Mesendoderm (in vitro differentiated cells): ENCODE results near the gene MRPL23.

Experiments used
- DNase-seq: peaks from one replicate; pipeline ENCODE4 v3.0.0; 2013
- H2AK5ac ChIP-seq: 2 replicates; pipeline ENCODE4 v1.6.1; 2013; ENCODE audit warnings: low read length, inconsistent platforms
- H2BK120ac ChIP-seq: 2 replicates; pipeline ENCODE4 v1.6.1; 2013; ENCODE audit warnings: low read depth, mild to moderate bottlenecking, low read length, moderate library complexity, mixed read lengths
- H2BK15ac ChIP-seq: replicated peaks from 2 replicates; pipeline ENCODE4 v1.6.1; 2013; ENCODE audit warnings: low read depth, mild to moderate bottlenecking, moderate library complexity
- H2BK5ac ChIP-seq: 2 replicates; pipeline ENCODE4 v1.6.1; 2013; ENCODE audit warnings: low read length, inconsistent platforms
- H3K18ac ChIP-seq: 2 replicates; pipeline ENCODE4 v1.6.1; 2013; ENCODE audit warnings: mild to moderate bottlenecking, low read length, mixed read lengths
- H3K23ac ChIP-seq: one replicate; pipeline ENCODE4 v1.6.1; 2013; ENCODE audit warnings: low read length
- H3K27ac ChIP-seq: 2 replicates; pipeline ENCODE4 v1.5.1; 2013; ENCODE audit warnings: low read depth, mild to moderate bottlenecking, inconsistent platforms, low read length, moderate library complexity
- H3K27me3 ChIP-seq: 2 replicates; pipeline ENCODE4 v1.6.1; 2013; ENCODE audit warnings: low read length, control low read depth, mild to moderate bottlenecking, inconsistent platforms; ENCODE audit not compliant: insufficient read depth, poor library complexity
- H3K36me3 ChIP-seq: 2 replicates; pipeline ENCODE4 v1.6.1; 2013; ENCODE audit warnings: low read length, inconsistent platforms; ENCODE audit not compliant: control insufficient read depth, insufficient read depth
- H3K4ac ChIP-seq: one replicate; pipeline ENCODE4 v1.6.1; 2013; ENCODE audit warnings: low read depth, mild to moderate bottlenecking, low read length, moderate library complexity
- H3K4me1 ChIP-seq: 2 replicates; pipeline ENCODE4 v1.6.1; 2013; ENCODE audit warnings: low read depth, low read length, inconsistent platforms; ENCODE audit not compliant: control insufficient read depth
- H3K4me2 ChIP-seq: 2 replicates; pipeline ENCODE4 v1.6.1; 2013; ENCODE audit warnings: low read length
- H3K4me3 ChIP-seq: 2 replicates; pipeline ENCODE4 v1.5.1; 2013; ENCODE audit warnings: mild to moderate bottlenecking, low read length
- H3K56ac ChIP-seq: one replicate; pipeline ENCODE4 v1.6.1; 2013; ENCODE audit warnings: low read length
- H3K79me1 ChIP-seq: 2 replicates; pipeline ENCODE4 v1.6.1; 2013; ENCODE audit warnings: low read length, inconsistent platforms
- H3K79me2 ChIP-seq: 2 replicates; pipeline ENCODE4 v1.6.1; 2013; ENCODE audit warnings: mild to moderate bottlenecking, low read length; ENCODE audit not compliant: control insufficient read depth, insufficient read depth
- H3K9ac ChIP-seq: 2 replicates; pipeline ENCODE4 v1.6.1; 2013; ENCODE audit warnings: low read length, inconsistent platforms
- H4K5ac ChIP-seq: one replicate; pipeline ENCODE4 v1.6.1; 2013; ENCODE audit warnings: low read length
- H4K8ac ChIP-seq: one replicate; pipeline ENCODE4 v1.6.1; 2013; ENCODE audit warnings: low read depth, mild to moderate bottlenecking, control low read depth, low read length, moderate library complexity
- WGBS: extraction: QIAGEN DNeasy Blood & Tissue Kit; methylation state at CpG from one replicate; pipeline ENCODE4 v1.1.7; 2013; ENCODE audit warnings: low lambda C conversion rate, missing lambda C conversion rate; ENCODE audit not compliant: insufficient coverage; ENCODE audit errors: extremely low coverage; 5-methylcytosine and 5-hydroxymethylcytosine counted together

MRPL23 gene

GRCh38 chr11:1920128-1920908 is 26.8 kb upstream of the MRPL23 start:
- H3K79me2 ChIP-seq = no peaks in the 10 kb centered on the region
- no peak overlapping the region for H2BK5ac ChIP-seq
- H3K4me3 ChIP-seq = no peak overlapping the region
- H3K27me3 ChIP-seq = no peaks in the 10 kb centered on the region
- H3K4me1 ChIP-seq = no peaks in the 10 kb centered on the region
- H2BK15ac ChIP-seq = no peak overlapping the region
- H3K27ac ChIP-seq = no peak overlapping the region
- no peaks in the 10 kb centered on the region for H3K36me3 ChIP-seq
- H3K18ac ChIP-seq = no peak overlapping the region
- H3K4ac ChIP-seq = no peak overlapping the region
- H4K5ac ChIP-seq = no peak overlapping the region
- H3K23ac ChIP-seq = no peak overlapping the region
- no peak overlapping the region for H3K56ac ChIP-seq
- no peak overlapping the region for H2BK120ac ChIP-seq
- no peak overlapping the region for H3K4me2 ChIP-seq
- no peaks in the 10 kb centered on the region for H3K79me1 ChIP-seq
- no CpG with 5 or more reads among the region's 25 CpGs for WGBS
- no peak overlapping the region for H3K9ac ChIP-seq
- no peak overlapping the region for H2AK5ac ChIP-seq
- DNase-seq = no peak
- no peak overlapping the region for H4K8ac ChIP-seq

- Histone ChIP-seq H3K4ac (no peak overlapping the region), H3K56ac (no peak overlapping the region), H3K79me2 (no peaks in the 10 kb centered on the region), H3K23ac (no peak overlapping the region), H3K36me3 (no peaks in the 10 kb centered on the region), H3K9ac (no peak overlapping the region), H2BK15ac (no peak overlapping the region), H3K79me1 (no peaks in the 10 kb centered on the region), H4K8ac (no peak overlapping the region), H3K27ac (no peak overlapping the region), H2BK5ac (no peak overlapping the region), H3K4me3 (no peak overlapping the region), H3K4me1 (no peaks in the 10 kb centered on the region), H3K4me2 (no peak overlapping the region), H4K5ac (no peak overlapping the region), H2BK120ac (no peak overlapping the region), H3K27me3 (no peaks in the 10 kb centered on the region), H3K18ac (no peak overlapping the region), H2AK5ac (no peak overlapping the region)
- WGBS = no CpG with 5 or more reads among the region's 21 CpGs
- DNase-seq = no peak
Measured at GRCh38 chr11:1920909-1921573, 26.1 kb upstream of the MRPL23 start.

- Histone ChIP-seq H3K18ac (no peak overlapping the region), H3K4me2 (no peak overlapping the region), H2AK5ac (no peak overlapping the region), H3K4me1 (no peaks in the 10 kb centered on the region), H4K8ac (no peak overlapping the region), H3K9ac (no peak overlapping the region), H3K79me2 (no peaks in the 10 kb centered on the region), H2BK5ac (no peak overlapping the region), H3K23ac (no peak overlapping the region), H2BK120ac (no peak overlapping the region), H3K56ac (no peak overlapping the region), H3K27ac (no peak overlapping the region), H3K27me3 (no peaks in the 10 kb centered on the region), H3K79me1 (no peaks in the 10 kb centered on the region), H3K4ac (no peak overlapping the region), H3K4me3 (no peak overlapping the region), H4K5ac (no peak overlapping the region), H3K36me3 (no peaks in the 10 kb centered on the region), H2BK15ac (no peak overlapping the region)
- no CpG with 5 or more reads among the region's 18 CpGs for WGBS
- no peak for DNase-seq
Measured at GRCh38 chr11:1921574-1922141, 25.5 kb upstream of the MRPL23 start.

- no peaks in the 10 kb centered on the region for H3K27me3 ChIP-seq
- WGBS = no CpG with 5 or more reads among the region's 14 CpGs
Measured at GRCh38 chr11:1922481-1923081, 24.6 kb upstream of the MRPL23 start.

GRCh38 chr11:1923201-1923956 is 23.8 kb upstream of the MRPL23 start:
- H3K4me2 ChIP-seq = no peak overlapping the region
- H4K5ac ChIP-seq = no peak overlapping the region
- H3K23ac ChIP-seq = no peak overlapping the region
- no peak overlapping the region for H3K4ac ChIP-seq
- no peak for DNase-seq
- H3K27ac ChIP-seq = no peak overlapping the region
- H2AK5ac ChIP-seq = no peak overlapping the region
- no peak overlapping the region for H2BK15ac ChIP-seq
- no peaks in the 10 kb centered on the region for H3K36me3 ChIP-seq
- no peaks in the 10 kb centered on the region for H3K27me3 ChIP-seq
- no peak overlapping the region for H2BK120ac ChIP-seq
- H3K79me2 ChIP-seq = no peaks in the 10 kb centered on the region
- no peaks in the 10 kb centered on the region for H3K4me1 ChIP-seq
- no CpG with 5 or more reads among the region's 22 CpGs for WGBS
- H3K4me3 ChIP-seq = no peak overlapping the region
- no peaks in the 10 kb centered on the region for H3K79me1 ChIP-seq
- H3K9ac ChIP-seq = no peak overlapping the region
- no peak overlapping the region for H3K18ac ChIP-seq
- no peak overlapping the region for H3K56ac ChIP-seq
- H4K8ac ChIP-seq = no peak overlapping the region
- no peak overlapping the region for H2BK5ac ChIP-seq

More at GRCh38 chr11:1922481-1923081, 24.6 kb upstream of the MRPL23 start:
- Histone ChIP-seq H3K4me1 (no peaks in the 10 kb centered on the region), H3K4me2 (no peak overlapping the region), H3K36me3 (no peaks in the 10 kb centered on the region), H3K79me1 (no peaks in the 10 kb centered on the region), H3K9ac (no peak overlapping the region), H3K4ac (no peak overlapping the region), H3K56ac (no peak overlapping the region), H3K4me3 (no peak overlapping the region), H2BK5ac (no peak overlapping the region), H3K27ac (no peak overlapping the region), H4K5ac (no peak overlapping the region), H3K23ac (no peak overlapping the region), H4K8ac (no peak overlapping the region), H2BK15ac (no peak overlapping the region), H2BK120ac (no peak overlapping the region), H3K79me2 (no peaks in the 10 kb centered on the region), H3K18ac (no peak overlapping the region), H2AK5ac (no peak overlapping the region)
- DNase-seq = no peak
